Cardiac fibroblast (primary cell): ENCODE results near the gene BICD1.

Source experiments
- DNase-seq, 2 donors: peaks; one replicate each; pipeline versions ENCODE4 v3.0.0 to v3.0.0-alpha.2; 2010; ENCODE audit warnings: low read depth in 2 of 2
- H3K4me3 ChIP-seq, 2 donors: replicated peaks in 1 of 2; 1 replicate in 1 of 2; 2 replicates in 1 of 2; pipeline ENCODE4 v1.5.1; 2011; ENCODE audit warnings: low read depth in 2 of 2, low read length in 2 of 2, mild to moderate bottlenecking in 2 of 2, moderate library complexity in 1 of 2
- CTCF ChIP-seq: IDR thresholded peaks from one replicate; pipeline ENCODE4 v1.5.1; 2011; ENCODE audit warnings: low read depth, mild to moderate bottlenecking, low read length, inconsistent platforms

The BICD1 gene

GRCh38 chr12:32108787-32109186 lies 2.1 kb downstream of the BICD1 start:
- TF ChIP-seq CTCF: no peak
- H3K4me3 ChIP-seq: peak overlapping the region; percentile 8 to 91
- no peak for DNase-seq

- DNase-seq: no peak
- H3K4me3 ChIP-seq: no peak overlapping the region
- no peak for TF ChIP-seq CTCF
Observed at GRCh38 chr12:32110417-32110816, 3.8 kb downstream of the BICD1 start.

GRCh38 chr12:32110942-32111341 lies 4.3 kb downstream of the BICD1 start:
- DNase-seq: no peak
- H3K4me3 ChIP-seq: no peak overlapping the region
- TF ChIP-seq CTCF: no peak

- TF ChIP-seq CTCF: no peak
- no peak overlapping the region for H3K4me3 ChIP-seq
- peak; percentile 98 to 99 for DNase-seq
Observed at GRCh38 chr12:32115404-32116104, 8.9 kb downstream of the BICD1 start.

- TF ChIP-seq CTCF: no peak
- DNase-seq: peak in 1 of 2 donors; percentile 58
Observed at GRCh38 chr12:32116897-32117296, 10.2 kb downstream of the BICD1 start.

GRCh38 chr12:32117316-32117715 lies 10.7 kb downstream of the BICD1 start:
- no peak for TF ChIP-seq CTCF
- H3K4me3 ChIP-seq: no peak overlapping the region
- peak in 1 of 2 donors; percentile 25 for DNase-seq

More at GRCh38 chr12:32116897-32117296, 10.2 kb downstream of the BICD1 start:
- H3K4me3 ChIP-seq: no peak overlapping the region

GRCh38 chr12:32118806-32119205 lies 12.2 kb downstream of the BICD1 start:
- DNase-seq: no peak
- no peak for TF ChIP-seq CTCF
- H3K4me3 ChIP-seq: no peak overlapping the region
